Esophagus muscularis mucosa (tissue), 4 donors: ENCODE measurements around the gene OTULIN. TPM values are rescaled to one million over a fixed set of nuclear protein-coding genes. Genes with fewer than 3 reads are reported as not detected.

Source experiments
- DNase-seq: peaks from one replicate; pipeline ENCODE4 v3.0.0-alpha.2; 2017; ENCODE audit errors: extremely low spot score
- H3K27ac ChIP-seq, 4 donors: fragments of 200-600 bp; sonication (generic); replicated peaks in 1 of 4; 1 replicate in 3 of 4; 2 replicates in 1 of 4; pipeline ENCODE4 v1.5.1; 2016 to 2019; ENCODE audit warnings: mild to moderate bottlenecking in 1 of 4
- H3K27me3 ChIP-seq, 4 donors: fragments of 200-600 bp; sonication (generic); one replicate each; pipeline versions ENCODE4 v1.5.1 to v1.6.0; 2016 to 2019
- H3K36me3 ChIP-seq, 4 donors: fragments of 200-600 bp; sonication (generic); one replicate each; pipeline ENCODE4 v1.5.1; 2016 to 2019
- H3K4me1 ChIP-seq, 4 donors: fragments of 200-600 bp; sonication (generic); one replicate each; pipeline ENCODE4 v1.5.1; 2016 to 2019
- H3K4me3 ChIP-seq, 4 donors: fragments of 200-600 bp; sonication (generic); 1 replicate in 2 of 4; 2 replicates in 2 of 4; pipeline ENCODE4 v1.5.1; 2016 to 2019; ENCODE audit warnings: mild to moderate bottlenecking in 4 of 4, moderate library complexity in 1 of 4
- H3K9me3 ChIP-seq, 4 donors: fragments of 200-600 bp; sonication (generic); 1 replicate in 3 of 4; 2 replicates in 1 of 4; pipeline ENCODE4 v1.5.1; 2016 to 2019
- CTCF ChIP-seq, 3 experiments: fragments of 200-600 bp in 2 of 3; fragments of 450-650 bp in 1 of 3; sonication (generic) in 2 of 3; IDR thresholded peaks; one replicate each; pipeline ENCODE4 v1.5.1; 2017 to 2019; ENCODE audit warnings: antibody characterized with exemption in 3 of 3, mild to moderate bottlenecking in 2 of 3, moderate library complexity in 1 of 3
- EP300 ChIP-seq: sonication (generic); formaldehyde crosslinking; IDR thresholded peaks from one replicate; pipeline ENCODE4 v1.6.1; 2017; ENCODE audit warnings: antibody characterized with exemption
- POLR2A ChIP-seq: fragments of 450-650 bp; IDR thresholded peaks from one replicate; pipeline ENCODE4 v1.6.1; 2017; ENCODE audit warnings: antibody characterized with exemption, moderate library complexity, mild to moderate bottlenecking, low read depth
- POLR2AphosphoS5 ChIP-seq, 2 donors: sonication (generic); formaldehyde crosslinking; IDR thresholded peaks; one replicate each; pipeline ENCODE4 v1.6.1; 2017; ENCODE audit warnings: antibody characterized with exemption in 2 of 2
- WGBS: methylation state at CpG from one replicate; pipeline ENCODE4 v1.1.5; 2018; 5-methylcytosine and 5-hydroxymethylcytosine counted together
- intact Hi-C: fragments of 100-400 bp; cut with DNase I; formaldehyde crosslinking; loops from one replicate; pipeline ENCODE4 v1.15.1; 2023
- total RNA-seq, 4 donors: library from RNA; depleted of rRNA; stranded (reverse); fragments of >200 nt; gene quantifications; one replicate each; pipeline versions ENCODE4 v1.1.0 to v1.2.1, GENCODE V29; 2016

OTULIN gene
- total RNA-seq, 4 donors from 2014 or later: 16.9 to 41.1 (median 24.2) TPM

- TF ChIP-seq EP300: no peak
- TF ChIP-seq CTCF (IDR thresholded peaks at IDR 0.05): no peak
- no peak for TF ChIP-seq POLR2A
- TF ChIP-seq POLR2AphosphoS5 (IDR thresholded peaks at IDR 0.05): no peak
- WGBS: 10% methylated on average over 3 of the region's 3 CpGs
- no peaks in the 10 kb centered on the region for H3K27me3 ChIP-seq
- H3K36me3 ChIP-seq: no peaks in the 10 kb centered on the region
- H3K9me3 ChIP-seq: no peaks in the 10 kb centered on the region
- intact Hi-C loops: no loop called here
- no peaks in the 10 kb centered on the region for H3K4me1 ChIP-seq
- H3K4me3 ChIP-seq: no peak overlapping the region
- DNase-seq: no peak
- no peak overlapping the region for H3K27ac ChIP-seq
Measured at GRCh38 chr5:14628346-14628745, 36.2 kb upstream of the OTULIN start.

- Histone ChIP-seq H3K4me3 (no peak overlapping the region), H3K4me1 (no peaks in the 10 kb centered on the region), H3K27ac (no peak overlapping the region), H3K9me3 (no peaks in the 10 kb centered on the region), H3K36me3 (no peaks in the 10 kb centered on the region), H3K27me3 (no peaks in the 10 kb centered on the region)
- intact Hi-C loops: no loop called here
- no peak for DNase-seq
- TF ChIP-seq POLR2A (no peak), CTCF (IDR thresholded peaks at IDR 0.05) (no peak)
- WGBS: 92% methylated on average over 2 of the region's 2 CpGs
Measured at GRCh38 chr5:14630671-14631070, 33.8 kb upstream of the OTULIN start.

- WGBS: 84% methylated on average over 2 of the region's 2 CpGs
- Histone ChIP-seq H3K36me3 (no peaks in the 10 kb centered on the region), H3K9me3 (no peaks in the 10 kb centered on the region), H3K27me3 (no peaks in the 10 kb centered on the region), H3K27ac (no peak overlapping the region), H3K4me3 (no peak overlapping the region), H3K4me1 (no peaks in the 10 kb centered on the region)
- intact Hi-C loops: no loop called here
- TF ChIP-seq POLR2A (no peak), POLR2AphosphoS5 (IDR thresholded peaks at IDR 0.05) (no peak), EP300 (no peak)
- no peak for DNase-seq
Measured at GRCh38 chr5:14635656-14636055, 28.9 kb upstream of the OTULIN start.

- intact Hi-C loops: loop anchor here (10.0 kb wide), 1 partner anchor 246 kb away; no protein-coding TSS in a partner anchor
- Histone ChIP-seq H3K27ac (no peak overlapping the region), H3K27me3 (peaks cover 0 to 17% (median 0%) of the 10 kb centered on the region in 4 donors), H3K4me1 (no peaks in the 10 kb centered on the region), H3K9me3 (no peaks in the 10 kb centered on the region), H3K4me3 (no peak overlapping the region), H3K36me3 (no peaks in the 10 kb centered on the region)
- DNase-seq: no peak
- TF ChIP-seq CTCF (IDR thresholded peaks at IDR 0.05) (no peak), EP300 (no peak), POLR2A (no peak), POLR2AphosphoS5 (IDR thresholded peaks at IDR 0.05) (no peak)
- WGBS: 71% methylated on average over 10 of the region's 10 CpGs
Measured at GRCh38 chr5:14640765-14641164, 23.8 kb upstream of the OTULIN start.

GRCh38 chr5:14644623-14645237 is 19.8 kb upstream of the OTULIN start:
- no peak for DNase-seq
- Histone ChIP-seq H3K27me3 (peaks cover 0 to 24% (median 0%) of the 10 kb centered on the region in 4 donors), H3K9me3 (no peaks in the 10 kb centered on the region), H3K36me3 (no peaks in the 10 kb centered on the region), H3K4me1 (peaks cover 0 to 4% (median 0%) of the 10 kb centered on the region in 4 donors), H3K4me3 (no peak overlapping the region), H3K27ac (no peak overlapping the region)
- WGBS: 88% methylated on average over 1 of the region's 1 CpG
- TF ChIP-seq POLR2AphosphoS5 (IDR thresholded peaks at IDR 0.05) (no peak), POLR2A (no peak), CTCF (IDR thresholded peaks at IDR 0.05) (no peak), EP300 (no peak)
- intact Hi-C loops: loop anchor here (10.0 kb wide), 1 partner anchor 250 kb away; no protein-coding TSS in a partner anchor
